Measurements from ENCODE around the gene PBX3. TPM values are rescaled to one million over a fixed set of nuclear protein-coding genes. Genes with fewer than 3 reads are reported as not detected.

Gene PBX3
- total and polyA plus RNA-seq, 2 donors (not counting 1 experiment from before 2014, with no cell fraction given) = 15.5 to 39.0 TPM

- no peak overlapping the region for H3K4me2 ChIP-seq (replicated peaks; ENCODE audit: low read depth, low read length, poor library complexity, severe bottlenecking)
- no peaks in the 10 kb centered on the region for H3K36me3 ChIP-seq (replicated peaks in 1 of 2; ENCODE audit: control extremely low read depth in 1 of 2, control insufficient read depth in 1 of 2, extremely low read depth in 1 of 2, insufficient read depth in 2 of 2, low read length in 1 of 2)
- H3K79me2 ChIP-seq (ENCODE audit: control insufficient read depth, insufficient read depth, low read length) = peaks cover 18% of the 10 kb centered on the region
- DNase-seq = no peak
- H3K4me1 ChIP-seq (ENCODE audit: control insufficient read depth in 2 of 2, insufficient read depth in 2 of 2, low read length in 2 of 2) = peaks cover 10 to 11% of the 10 kb centered on the region in 2 donors
- no peaks in the 10 kb centered on the region for H3K27me3 Mint-ChIP-seq
- H3K9me3 ChIP-seq (ENCODE audit: control extremely low read depth in 1 of 3, control insufficient read depth in 2 of 3, insufficient read depth in 1 of 3, low read length in 2 of 3) = no peaks in the 10 kb centered on the region
- intact Hi-C loops (cut with micrococcal nuclease) = no loop called here
- H2AFZ ChIP-seq (ENCODE audit: insufficient read depth, low read depth, low read length, poor library complexity, severe bottlenecking) = no peak overlapping the region
- H3K4me3 ChIP-seq (ENCODE audit: control extremely low read depth in 1 of 5, extremely low read depth in 1 of 5, insufficient read depth in 1 of 5, low read depth in 2 of 5, low read length in 4 of 5) = no peak overlapping the region
- H3K9ac ChIP-seq (ENCODE audit: low read length) = no peak overlapping the region
- H3K4me3 Mint-ChIP-seq = no peak overlapping the region
- ChIA-PET POLR2A (interaction anchor here (0.5 kb wide), 1 partner anchor 68 kb away, joined by 4 read pairs; no protein-coding TSS in a partner anchor), CTCF (no interaction called here)
- peaks cover 13% of the 10 kb centered on the region for H4K20me1 ChIP-seq (ENCODE audit: control insufficient read depth, insufficient read depth, low read length, poor library complexity, severe bottlenecking)
- H3K27ac ChIP-seq (ENCODE audit: low read length in 2 of 2) = no peak overlapping the region
- peaks cover 0 to 13% (median 0%) of the 10 kb centered on the region in 4 experiments for H3K27me3 ChIP-seq (replicated peaks in 1 of 4; ENCODE audit: control extremely low read depth in 1 of 4, control insufficient read depth in 3 of 4, insufficient read depth in 4 of 4, low read length in 3 of 4)
- TF ChIP-seq, protein P1, sequence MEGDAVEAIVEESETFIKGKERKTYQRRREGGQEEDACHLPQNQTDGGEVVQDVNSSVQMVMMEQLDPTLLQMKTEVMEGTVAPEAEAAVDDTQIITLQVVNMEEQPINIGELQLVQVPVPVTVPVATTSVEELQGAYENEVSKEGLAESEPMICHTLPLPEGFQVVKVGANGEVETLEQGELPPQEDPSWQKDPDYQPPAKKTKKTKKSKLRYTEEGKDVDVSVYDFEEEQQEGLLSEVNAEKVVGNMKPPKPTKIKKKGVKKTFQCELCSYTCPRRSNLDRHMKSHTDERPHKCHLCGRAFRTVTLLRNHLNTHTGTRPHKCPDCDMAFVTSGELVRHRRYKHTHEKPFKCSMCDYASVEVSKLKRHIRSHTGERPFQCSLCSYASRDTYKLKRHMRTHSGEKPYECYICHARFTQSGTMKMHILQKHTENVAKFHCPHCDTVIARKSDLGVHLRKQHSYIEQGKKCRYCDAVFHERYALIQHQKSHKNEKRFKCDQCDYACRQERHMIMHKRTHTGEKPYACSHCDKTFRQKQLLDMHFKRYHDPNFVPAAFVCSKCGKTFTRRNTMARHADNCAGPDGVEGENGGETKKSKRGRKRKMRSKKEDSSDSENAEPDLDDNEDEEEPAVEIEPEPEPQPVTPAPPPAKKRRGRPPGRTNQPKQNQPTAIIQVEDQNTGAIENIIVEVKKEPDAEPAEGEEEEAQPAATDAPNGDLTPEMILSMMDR (IDR thresholded peaks at IDR 0.05) = no peak
- no peak for TF ChIP-seq EZH2 (IDR thresholded peaks at IDR 0.05; ENCODE audit: borderline replicate concordance, insufficient read depth, low read depth, low read length, poor library complexity, severe bottlenecking)
- WGBS (ENCODE audit: insufficient coverage) = no CpG with 5 or more reads among the region's 1 CpG
- no peaks in the 10 kb centered on the region for H3K9me3 Mint-ChIP-seq (ENCODE audit: insufficient read depth)
- H3K4me1 Mint-ChIP-seq = peaks cover 19% of the 10 kb centered on the region
- no peak overlapping the region for H3K27ac Mint-ChIP-seq
- no peak for ATAC-seq (ENCODE audit: low read depth)
These were observed 143.7 kb downstream of the PBX3 start for GRCh38 chr9:125890826-125891225.

- DNase-seq (no peak), ATAC-seq (ENCODE audit: low read depth) (no peak)
- Histone ChIP-seq H3K79me2 (ENCODE audit: control insufficient read depth, insufficient read depth, low read length) (peaks cover 18% of the 10 kb centered on the region), H3K4me3 (ENCODE audit: control extremely low read depth in 1 of 5, extremely low read depth in 1 of 5, insufficient read depth in 1 of 5, low read depth in 2 of 5, low read length in 4 of 5) (no peak overlapping the region), H3K27ac (ENCODE audit: low read length in 2 of 2) (no peak overlapping the region), H3K9ac (ENCODE audit: low read length) (no peak overlapping the region), H3K27me3 (replicated peaks in 1 of 4; ENCODE audit: control extremely low read depth in 1 of 4, control insufficient read depth in 3 of 4, insufficient read depth in 4 of 4, low read length in 3 of 4) (peaks cover 0 to 13% (median 0%) of the 10 kb centered on the region in 4 experiments), H2AFZ (ENCODE audit: insufficient read depth, low read depth, low read length, poor library complexity, severe bottlenecking) (no peak overlapping the region), H3K4me2 (replicated peaks; ENCODE audit: low read depth, low read length, poor library complexity, severe bottlenecking) (no peak overlapping the region), H4K20me1 (ENCODE audit: control insufficient read depth, insufficient read depth, low read length, poor library complexity, severe bottlenecking) (peaks cover 9% of the 10 kb centered on the region), H3K36me3 (replicated peaks in 1 of 2; ENCODE audit: control extremely low read depth in 1 of 2, control insufficient read depth in 1 of 2, extremely low read depth in 1 of 2, insufficient read depth in 2 of 2, low read length in 1 of 2) (no peaks in the 10 kb centered on the region), H3K4me1 (ENCODE audit: control insufficient read depth in 2 of 2, insufficient read depth in 2 of 2, low read length in 2 of 2) (peaks cover 10 to 11% of the 10 kb centered on the region in 2 donors), H3K9me3 (ENCODE audit: control extremely low read depth in 1 of 3, control insufficient read depth in 2 of 3, insufficient read depth in 1 of 3, low read length in 2 of 3) (no peaks in the 10 kb centered on the region)
- H3K27ac Mint-ChIP-seq = no peak overlapping the region
- POLR2A ChIA-PET = no interaction called here
- TF ChIP-seq, protein P1 (IDR thresholded peaks at IDR 0.05) = no peak
- no peak for TF ChIP-seq EZH2 (IDR thresholded peaks at IDR 0.05; ENCODE audit: borderline replicate concordance, insufficient read depth, low read depth, low read length, poor library complexity, severe bottlenecking)
- no peaks in the 10 kb centered on the region for H3K27me3 Mint-ChIP-seq
- no peak overlapping the region for H3K4me3 Mint-ChIP-seq
- CTCF ChIA-PET = no interaction called here
- WGBS (ENCODE audit: insufficient coverage) = 100% methylated on average over 2 of the region's 2 CpGs
- intact Hi-C loops (cut with micrococcal nuclease) = no loop called here
- H3K9me3 Mint-ChIP-seq (ENCODE audit: insufficient read depth) = no peaks in the 10 kb centered on the region
- H3K4me1 Mint-ChIP-seq = peaks cover 14% of the 10 kb centered on the region
These were observed 146.1 kb downstream of the PBX3 start for GRCh38 chr9:125893277-125893676.

Measured in B cell (primary cell).